ENCODE data around the gene OR5H2.
"Not testable (repeated sequence)": the region's sequence is repeated elsewhere in the genome, so short reads cannot be mapped to it uniquely, and the experiment has no call there.

The OR5H2 gene

DNA sequence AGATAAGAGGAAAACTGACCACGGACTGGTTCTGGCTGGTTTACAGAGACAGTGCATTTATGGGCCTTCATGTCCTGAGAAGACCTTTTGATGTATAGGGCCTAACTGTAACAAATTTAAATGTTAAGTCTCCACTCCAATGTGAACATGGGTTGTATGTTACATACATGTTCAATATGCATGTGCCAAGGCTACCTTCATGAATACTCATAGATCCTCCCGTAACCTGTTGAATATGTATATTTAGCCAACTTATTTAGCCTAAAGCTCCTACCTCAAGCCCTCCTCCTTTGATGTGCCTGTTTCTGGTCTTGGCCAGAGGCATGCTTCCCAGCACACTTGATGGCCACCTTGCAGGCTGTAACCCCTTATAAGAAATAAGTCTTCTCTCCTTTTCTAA is at the start of gene OR5H2:
OR5H2 (plus strand) TSS at position 301 of the 400 bp plus-strand sequence. CDS start 398 bp downstream, outside the sequence.
- no peak for DNase-seq

DNA sequence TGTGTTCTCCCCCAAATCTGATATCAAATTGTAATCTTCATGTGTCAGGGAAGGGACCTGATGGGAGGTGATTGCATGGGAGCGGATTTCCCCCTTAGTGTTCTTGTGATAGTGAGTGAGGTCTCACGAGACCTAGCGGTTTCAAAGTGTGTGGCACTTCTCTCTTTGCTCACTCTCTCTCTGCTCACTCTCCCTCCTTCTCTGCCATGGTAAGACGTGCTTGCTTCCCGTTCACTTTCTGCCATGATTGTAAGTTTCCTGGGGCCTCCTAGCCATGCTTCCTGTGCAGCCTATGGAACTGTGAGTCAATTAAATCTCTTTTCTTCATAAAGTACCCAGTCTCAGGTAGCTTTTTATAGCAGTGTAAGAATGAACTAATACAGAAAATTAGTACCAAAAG is 48.8 kb upstream of the OR5H2 start:
- DNase-seq: no peak

DNA sequence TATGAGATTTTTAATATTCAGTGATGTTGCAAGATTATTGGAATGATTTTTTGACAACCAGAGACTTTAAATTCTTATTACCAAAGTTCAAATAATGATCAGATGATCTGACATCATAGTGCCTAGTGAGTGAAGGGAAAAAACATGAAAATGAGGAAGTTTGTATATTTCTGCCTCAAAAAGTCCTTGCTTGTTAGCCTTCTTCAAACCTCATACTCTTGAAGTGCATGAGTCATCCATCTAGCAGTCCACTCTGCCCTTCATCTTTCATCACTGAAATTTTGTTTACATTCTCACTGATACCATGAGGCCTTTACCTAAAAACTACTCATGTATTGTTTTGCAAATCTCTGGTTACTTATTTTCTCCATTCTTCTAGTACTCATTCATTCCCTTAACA is 42.2 kb upstream of the OR5H2 start:
- no peak for DNase-seq

DNA sequence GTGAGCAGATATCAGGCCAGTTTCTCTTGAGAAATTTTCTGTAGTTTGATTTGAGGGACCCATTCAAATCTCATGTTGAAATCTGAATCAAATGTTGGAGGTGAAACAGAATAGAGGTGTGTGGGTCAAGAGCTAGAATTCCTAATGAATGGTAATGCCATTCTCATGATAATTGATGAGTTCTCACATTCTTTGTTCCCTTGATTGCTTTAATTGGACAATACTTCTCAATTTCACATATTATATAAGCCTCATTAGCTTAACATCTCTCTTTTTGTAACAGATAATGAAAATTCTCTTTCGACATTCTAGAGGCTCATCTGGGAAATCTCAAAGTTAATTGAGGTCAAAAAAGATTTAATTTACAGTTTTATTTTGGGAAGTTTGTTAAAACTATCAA is 40.1 kb upstream of the OR5H2 start:
- no peak for DNase-seq

DNA sequence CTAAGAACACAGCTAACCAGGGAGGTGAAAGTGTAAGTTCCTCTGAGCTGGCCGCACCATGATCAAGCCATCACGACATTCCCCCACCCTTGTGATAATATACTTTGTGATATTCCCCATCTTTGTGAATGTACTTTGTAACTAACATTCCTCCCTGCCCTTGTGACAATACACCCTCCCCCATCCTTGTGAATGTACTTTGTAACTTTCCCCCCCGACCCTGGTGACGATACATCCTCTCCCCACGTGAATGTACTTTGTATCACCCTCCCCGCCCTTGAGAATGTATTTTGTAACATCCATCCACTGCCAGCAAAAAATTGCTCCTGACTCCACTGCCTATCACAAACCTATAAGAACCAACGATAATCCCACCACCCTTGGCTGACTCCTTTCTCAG is 38.5 kb upstream of the OR5H2 start:
- DNase-seq: no peak

DNA sequence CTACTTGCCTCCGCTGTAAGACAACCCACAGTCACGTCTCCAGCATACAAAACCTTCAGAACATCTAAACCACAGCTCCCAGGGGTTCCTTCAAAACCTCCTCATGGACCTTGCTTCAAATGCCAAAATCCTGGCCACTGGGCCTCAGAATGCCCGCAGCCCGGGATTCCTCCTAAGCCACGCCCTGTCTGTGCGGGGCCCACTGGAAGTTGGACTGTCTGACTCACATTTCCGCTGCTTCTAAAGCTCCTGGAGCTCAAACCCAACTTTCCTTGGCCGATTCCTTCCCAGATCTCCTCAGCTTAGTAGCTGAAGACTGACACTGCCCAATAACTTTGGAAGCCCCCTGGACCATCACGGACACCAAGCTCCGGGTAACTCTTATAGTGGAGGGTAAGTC is 36.2 kb upstream of the OR5H2 start:
- no peak for DNase-seq

DNA sequence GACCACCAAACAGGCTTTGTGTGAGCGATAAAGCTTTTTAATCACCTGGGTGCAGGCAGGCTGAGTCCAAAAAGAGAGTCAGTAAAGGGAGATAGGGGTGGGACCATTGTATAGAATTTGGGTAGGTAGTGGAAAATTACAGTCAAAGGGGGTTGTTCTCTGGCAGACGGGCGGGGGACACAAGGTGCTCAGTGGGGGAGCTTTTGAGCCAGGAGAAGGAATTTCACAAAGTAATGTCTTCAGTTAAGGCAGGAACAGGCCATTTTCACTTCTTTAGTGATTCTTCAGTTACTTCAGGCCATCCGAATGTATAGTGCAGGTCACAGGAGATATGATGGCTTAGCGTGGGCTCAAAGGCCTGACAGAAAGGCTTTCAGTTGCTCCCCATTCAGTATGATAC is 26.3 kb upstream of the OR5H2 start:
- DNase-seq: not testable (repeated sequence)

DNA sequence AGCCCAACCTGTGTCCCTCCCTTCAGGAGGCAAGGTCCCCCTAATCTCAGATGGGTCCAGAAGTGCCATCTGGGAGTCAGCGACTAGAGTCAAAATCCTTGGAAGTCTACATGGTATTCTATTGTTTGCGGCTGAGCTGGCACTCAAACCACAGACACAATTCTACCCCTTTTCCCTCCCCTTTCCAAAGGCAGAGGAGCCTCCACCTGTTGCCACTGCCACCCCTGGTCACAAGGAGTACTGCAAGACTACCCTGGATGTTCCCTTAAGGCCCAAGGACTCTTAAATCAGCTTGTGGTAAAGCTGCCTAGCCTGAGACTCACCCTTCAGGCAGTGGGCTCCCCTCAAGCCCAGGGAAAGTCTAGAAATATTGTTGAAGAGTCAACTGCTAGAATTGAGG is 22.6 kb upstream of the OR5H2 start:
- DNase-seq: no peak

DNA sequence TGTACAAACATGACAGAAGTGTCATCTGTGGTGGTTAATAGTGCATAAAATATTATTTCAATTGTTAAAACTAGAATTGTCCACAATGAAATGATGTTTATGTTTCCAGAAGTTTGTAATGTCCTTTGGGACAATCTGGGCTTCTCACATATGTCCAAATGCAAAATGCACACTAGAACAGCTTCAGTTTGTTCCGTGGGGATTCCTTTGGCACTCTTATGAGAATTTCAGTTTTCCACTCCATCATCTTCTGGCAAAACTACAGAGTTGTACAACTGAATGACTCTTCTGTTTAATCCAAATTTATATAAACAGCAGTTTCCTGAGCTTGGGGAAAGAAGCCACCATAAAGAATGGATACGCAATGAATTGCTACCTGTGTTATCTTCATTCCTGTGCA is 20.3 kb upstream of the OR5H2 start:
- no peak for DNase-seq

DNA sequence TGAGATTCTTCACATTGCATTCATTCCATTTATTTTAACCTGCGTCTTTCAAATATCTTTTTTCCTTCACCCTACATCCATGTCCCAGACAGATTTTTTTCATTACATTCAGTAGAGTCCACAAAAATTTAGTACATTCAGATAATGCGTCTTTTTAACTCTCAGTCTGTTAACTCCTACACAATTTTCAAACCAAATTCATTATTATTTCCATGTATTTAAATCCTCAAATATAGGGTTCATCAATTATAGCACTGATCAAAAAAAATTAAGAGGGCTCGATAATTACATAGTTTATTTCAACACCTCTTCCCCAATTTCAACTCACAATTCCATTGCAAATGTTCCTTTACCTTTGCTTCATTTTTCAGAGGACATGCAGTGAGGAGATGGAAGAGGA is 18.4 kb upstream of the OR5H2 start, which contains the start of gene OR5H6:
OR5H6 (plus strand) TSS at position 301 of the 400 bp plus-strand sequence; CDS start at position 390, 89 bp downstream.
- no peak for DNase-seq

DNA sequence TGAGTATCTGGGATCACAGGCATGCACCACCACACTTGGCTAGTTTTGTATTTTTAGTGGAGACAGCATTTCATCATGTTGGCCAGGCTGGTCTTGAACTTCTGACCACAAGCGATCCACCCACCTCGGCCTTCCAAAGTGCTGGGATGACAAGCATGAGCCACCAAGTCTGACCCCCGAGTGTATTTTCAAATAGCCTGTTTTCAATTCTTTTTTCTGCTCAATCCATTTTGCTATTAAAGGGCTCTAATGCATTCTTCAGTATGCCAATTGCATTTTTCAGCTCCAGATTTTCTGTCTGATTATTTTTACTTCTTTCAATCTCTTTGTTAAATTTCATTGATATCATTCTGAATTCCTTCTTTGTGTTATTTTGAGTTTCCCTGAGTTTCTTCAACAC is 12.5 kb upstream of the OR5H2 start:
- no peak for DNase-seq

DNA sequence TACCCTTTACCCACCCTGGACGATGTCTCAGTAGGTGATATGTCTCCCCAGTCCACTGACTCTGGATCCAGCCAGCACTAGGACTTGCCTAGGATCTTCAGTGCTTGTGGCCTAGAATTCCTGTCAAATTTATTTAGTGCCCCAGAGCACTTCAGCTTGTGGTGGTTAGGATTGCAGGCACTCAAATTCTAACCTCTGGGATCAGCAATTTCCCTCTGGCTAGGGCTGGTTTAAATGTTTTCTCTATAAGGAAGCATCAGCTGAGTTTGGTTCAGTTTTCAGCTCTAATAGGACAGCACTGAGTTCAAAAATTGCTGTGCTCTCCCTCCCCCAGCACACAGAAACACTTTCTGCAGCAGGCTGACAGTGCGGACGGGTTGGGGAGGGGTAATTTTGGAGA is 10.2 kb upstream of the OR5H2 start:
- no peak for DNase-seq

DNA sequence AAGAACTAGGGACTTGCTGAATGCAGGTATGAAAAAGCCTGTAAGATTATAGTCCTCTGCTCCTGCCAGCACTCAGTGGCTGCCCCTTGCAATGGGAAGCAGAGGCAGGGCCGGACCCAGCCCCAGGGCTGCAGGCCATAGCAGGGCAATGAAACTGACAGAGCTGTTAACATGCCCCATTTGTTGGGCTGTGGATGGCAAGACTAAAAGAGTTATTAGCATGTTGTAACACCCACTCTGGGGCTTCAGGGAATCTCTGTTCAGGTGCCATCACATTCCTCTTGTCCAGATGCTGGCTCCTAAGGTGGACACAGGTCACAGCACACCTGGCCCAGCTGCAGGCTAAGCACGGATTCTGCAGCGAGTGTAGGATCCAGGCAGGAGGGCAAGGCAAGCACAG is 7.4 kb upstream of the OR5H2 start:
- DNase-seq: no peak

DNA sequence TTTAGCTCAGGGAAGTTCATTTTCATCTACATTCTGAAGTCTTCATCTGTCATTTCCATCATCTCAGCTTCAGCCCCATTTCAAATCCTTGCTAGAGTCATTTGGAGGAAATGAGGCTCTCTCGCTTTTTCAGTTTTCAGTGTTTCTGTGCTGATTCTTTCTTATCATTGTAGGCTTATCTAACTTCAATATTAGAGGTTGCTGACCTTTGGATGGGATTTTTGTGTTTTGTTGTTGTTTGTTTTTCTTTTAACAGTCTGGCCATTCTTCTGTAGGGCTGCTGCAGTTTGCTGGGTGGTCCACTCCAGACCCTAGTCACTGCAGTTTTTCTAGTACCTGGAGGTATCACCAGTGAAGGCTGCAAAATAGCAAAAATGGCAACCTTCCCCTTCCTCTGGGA is 8.6 kb downstream of the OR5H2 start:
- no peak for DNase-seq

DNA sequence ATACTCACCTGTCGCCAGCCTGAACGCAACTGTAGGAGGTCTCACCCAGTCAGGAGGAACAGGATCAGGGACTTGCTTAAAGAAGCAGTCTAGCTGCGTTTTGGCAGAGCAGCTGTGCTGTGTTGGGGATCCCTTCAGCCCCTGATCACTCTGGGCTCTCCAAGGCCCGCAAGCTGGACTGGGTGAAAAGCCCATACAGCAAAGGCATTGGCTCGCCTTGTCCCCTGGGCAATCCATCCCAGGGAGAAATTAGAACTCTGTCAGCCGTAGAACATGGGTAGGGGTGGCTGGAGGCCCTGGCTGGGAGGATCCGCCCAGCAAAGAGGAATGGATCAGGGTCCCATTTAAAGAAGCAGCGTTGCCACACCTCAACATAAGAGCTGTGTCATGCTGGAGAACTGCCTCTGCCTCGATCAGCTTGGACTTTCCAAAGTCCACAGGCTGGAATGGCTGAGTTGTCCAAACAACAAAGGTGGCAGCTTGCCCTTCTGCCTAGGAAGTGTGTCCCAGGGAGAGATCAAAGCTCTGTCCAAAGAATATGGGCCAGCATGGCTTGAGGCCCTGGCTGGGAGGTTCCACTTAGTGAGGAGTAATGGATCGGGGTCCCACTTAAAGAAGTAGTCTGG is 9.1 kb downstream of the OR5H2 start:
- DNase-seq: no peak

DNA sequence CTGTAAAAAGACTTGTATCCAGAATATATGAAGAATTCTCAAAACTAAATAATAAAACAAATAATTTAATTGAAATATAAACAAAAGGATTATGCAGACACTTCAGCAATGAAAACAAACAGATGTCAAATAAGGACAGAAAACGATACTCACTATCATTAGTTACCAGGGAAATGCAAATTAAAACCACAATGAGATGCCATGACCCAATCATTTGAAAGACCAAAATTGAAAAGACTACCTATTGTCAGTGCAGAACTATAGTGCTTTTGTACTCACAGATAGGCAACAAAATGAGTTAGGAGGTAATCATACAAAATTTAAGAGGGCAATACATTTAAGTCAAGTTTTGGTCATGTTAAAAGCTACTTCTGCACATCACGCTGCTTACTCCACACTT is 39.8 kb downstream of the OR5H2 start:
- no peak for DNase-seq

DNA sequence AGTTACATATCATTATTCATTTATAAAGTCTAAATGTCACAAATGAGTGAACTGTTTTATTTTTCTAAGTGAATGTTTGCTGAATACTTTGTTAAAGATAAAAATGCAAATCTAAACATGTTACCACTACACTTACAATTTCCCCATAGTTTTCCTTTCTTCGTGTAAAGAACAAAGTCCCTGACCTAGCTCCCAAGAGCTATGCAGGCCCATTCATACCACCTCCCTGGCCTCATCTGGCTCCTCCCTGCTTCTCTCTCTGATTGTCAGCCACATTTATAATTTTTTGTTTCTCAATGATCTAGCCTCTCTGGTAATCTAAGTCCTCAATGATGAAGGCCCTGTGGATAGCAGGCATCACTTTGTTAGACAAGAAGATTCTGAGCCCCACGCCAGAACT is 40.4 kb downstream of the OR5H2 start:
- DNase-seq: no peak

DNA sequence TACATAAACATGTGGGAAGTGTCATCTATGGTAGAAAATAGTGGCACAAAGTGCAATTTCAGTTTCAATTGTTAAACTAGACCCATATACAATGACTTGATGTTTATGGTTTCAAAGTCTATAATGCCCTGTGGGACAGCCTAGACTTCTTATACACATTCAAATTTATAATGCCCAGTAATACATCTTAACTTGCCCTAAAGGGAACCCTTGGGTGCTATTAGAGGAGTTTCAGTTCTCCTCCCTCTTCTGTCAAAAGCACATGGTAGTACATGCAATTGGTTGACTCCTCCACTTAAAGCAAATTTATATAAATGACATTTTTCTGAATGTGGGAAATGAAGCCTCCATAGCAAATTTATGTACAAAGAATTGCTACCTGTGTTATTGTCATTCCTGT is 41.1 kb downstream of the OR5H2 start:
- DNase-seq: no peak

DNA sequence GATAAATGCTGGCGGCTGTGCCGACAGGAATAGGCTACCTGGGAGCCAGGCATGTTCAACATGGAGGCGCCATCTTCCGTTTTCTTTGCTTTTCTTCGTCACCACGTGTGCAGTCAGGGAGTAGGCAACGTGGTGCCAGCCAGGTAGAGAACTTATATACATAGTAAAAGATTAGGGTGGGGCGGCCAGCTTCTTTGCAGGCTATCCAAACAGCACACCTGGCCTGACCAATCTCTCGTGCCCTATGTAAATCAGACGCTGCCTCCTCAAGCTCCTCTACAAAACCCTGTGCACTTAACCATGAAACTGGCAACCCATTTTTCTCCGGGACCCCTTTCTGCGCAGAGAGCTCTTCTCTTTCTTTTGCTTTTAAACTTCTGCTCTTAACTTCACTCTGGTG is 42.8 kb downstream of the OR5H2 start:
- no peak for DNase-seq

DNA sequence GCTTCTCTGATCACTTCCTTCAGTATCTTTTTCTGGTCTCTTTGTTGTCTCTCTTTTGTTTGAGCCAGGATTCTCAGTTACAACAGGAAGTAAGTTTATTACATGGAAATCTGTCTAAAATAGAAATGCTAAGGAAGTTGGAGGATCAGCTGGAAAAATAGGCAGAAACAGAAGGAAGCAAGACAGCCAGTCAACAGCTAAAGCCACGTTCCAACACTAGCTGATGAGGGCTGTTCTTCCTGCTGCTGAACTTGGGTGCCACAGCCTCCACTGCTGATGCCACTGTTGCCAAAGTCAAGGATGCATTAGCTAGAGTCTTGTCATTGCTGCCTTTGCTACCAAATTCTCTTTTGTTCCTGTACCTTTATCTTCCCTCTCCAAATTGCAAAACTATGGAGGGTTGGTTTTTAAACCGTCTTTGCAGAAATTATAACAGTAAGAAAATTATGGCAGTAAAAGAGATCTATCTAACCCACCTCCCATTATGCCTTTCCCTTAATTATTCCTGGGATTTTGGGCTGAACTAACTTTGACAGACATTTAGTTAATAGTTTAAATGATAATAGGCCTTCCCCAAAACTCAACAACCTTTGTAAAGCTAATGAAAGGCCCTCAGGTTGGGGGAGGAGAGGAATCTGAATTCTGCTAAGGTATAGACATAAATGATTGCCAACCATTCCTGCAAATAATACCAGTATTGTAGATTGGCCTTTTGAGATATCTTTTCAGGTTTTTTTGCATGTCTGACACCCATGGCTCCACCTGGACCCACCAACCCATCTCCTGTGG is 44.0 kb downstream of the OR5H2 start:
- DNase-seq: no peak

DNA sequence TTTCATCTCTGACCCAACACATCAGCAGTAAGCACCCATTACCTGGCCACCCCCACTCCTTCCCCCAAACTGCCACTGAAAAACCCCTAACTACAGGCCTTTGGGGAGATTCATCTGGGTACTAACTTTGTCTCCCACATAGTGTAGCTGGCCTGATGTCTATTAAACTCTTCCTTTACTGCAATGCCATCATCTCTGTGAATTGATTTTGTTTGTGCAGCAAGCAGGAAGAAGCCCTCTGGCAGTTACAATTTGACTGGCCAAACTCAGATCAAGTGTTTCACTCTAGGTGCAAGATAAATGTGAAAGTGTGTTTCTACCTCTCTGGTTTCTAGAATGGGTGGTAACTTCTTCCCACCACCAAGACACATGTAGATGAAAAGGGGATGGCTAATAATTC is 44.6 kb downstream of the OR5H2 start:
- DNase-seq: no peak

DNA sequence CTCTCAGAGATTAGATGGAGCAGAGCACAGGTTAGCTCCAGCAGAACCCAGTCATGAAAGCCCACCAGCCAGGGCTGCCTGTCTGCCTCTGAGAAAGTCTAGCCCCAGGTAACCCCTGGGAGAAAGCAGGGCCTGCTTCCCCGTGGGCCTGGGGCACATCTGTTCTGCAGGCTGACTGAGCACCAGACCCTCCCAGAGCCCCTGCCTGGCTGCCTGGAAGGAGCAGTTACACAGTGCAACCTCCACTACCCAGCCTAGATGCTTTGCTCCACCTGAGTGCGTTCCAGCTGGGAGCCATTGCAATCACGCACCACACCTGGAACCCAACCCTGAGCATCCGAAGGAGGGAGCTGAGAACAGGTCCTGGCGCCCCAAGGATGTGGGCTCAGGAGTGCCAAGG is 46.6 kb downstream of the OR5H2 start:
- DNase-seq: no peak

DNA sequence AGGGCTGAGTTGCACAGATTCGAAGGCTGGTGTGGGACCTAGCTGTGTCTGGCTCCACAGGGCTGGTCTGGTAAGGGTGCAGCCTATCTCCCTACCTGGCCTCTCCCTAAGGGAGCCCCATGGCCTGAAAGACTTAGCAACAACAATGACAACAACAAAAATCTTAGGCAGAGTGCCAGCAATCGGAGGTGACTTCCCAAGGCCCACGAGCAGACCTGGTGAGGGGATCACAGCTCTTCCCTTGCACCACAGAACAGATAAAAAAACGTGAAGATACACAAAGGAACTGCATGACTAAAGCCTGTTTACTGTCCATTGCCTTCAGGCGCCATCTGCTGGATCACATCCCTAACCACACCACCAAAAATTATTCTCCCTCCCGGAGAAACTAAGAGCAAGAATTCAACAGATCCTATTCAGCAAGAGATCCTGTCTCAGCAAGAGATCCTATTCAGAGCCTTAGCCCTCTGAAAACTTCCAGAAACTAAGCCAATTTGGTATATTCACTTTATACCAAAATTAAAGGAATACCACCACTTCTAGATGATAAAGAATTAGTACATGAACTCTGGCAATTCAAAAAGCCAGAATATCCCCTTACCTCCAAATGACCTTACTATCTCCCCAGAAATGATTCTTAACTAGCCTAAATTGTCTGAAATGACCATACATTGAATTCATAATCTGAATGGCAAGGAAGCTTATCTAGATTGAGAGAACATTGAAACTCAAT is 47.3 kb downstream of the OR5H2 start:
- DNase-seq: peak in 36 of 51 donors; percentile 0 to 61 (median 15)
